ENCODE results near the gene MCCD1. TPM values are rescaled to one million over a fixed set of nuclear protein-coding genes. Genes with fewer than 3 reads are reported as not detected.

Gene MCCD1
- total and polyA plus RNA-seq, 2 donors from 2014 or later, result 3.5 to 325 TPM

- DNase-seq (no peak), FAIRE-seq (no peak)
- TF ChIP-seq CTCF (IDR thresholded peaks at IDR 0.05; ENCODE audit: borderline replicate concordance, extremely low read depth, insufficient read depth), result no peak
Observed at GRCh38 chr6:31579119-31579505, 50.4 kb downstream of the MCCD1 start.

More at GRCh38 chr6:31579119-31579505, 50.4 kb downstream of the MCCD1 start:
- H3K9ac ChIP-seq (ENCODE audit: low read length in 3 of 3), result no peak overlapping the region
- no peaks in the 10 kb centered on the region for H3K36me3 ChIP-seq (ENCODE audit: control insufficient read depth in 2 of 3, insufficient read depth in 3 of 3, low read length in 3 of 3)
- intact Hi-C loops (cut with DNase I), result no loop called here
- H3K4me3 ChIP-seq (ENCODE audit: low read length in 3 of 3), result no peak overlapping the region
- H3K27ac ChIP-seq (ENCODE audit: low read depth in 2 of 2, low read length in 2 of 2), result no peak overlapping the region
- H3K27me3 ChIP-seq (ENCODE audit: control insufficient read depth, insufficient read depth, low read length), result no peaks in the 10 kb centered on the region
- peaks cover 0 to 7% (median 5%) of the 10 kb centered on the region in 3 donors for H3K4me1 ChIP-seq (ENCODE audit: control insufficient read depth in 2 of 3, insufficient read depth in 2 of 3, low read depth in 1 of 3, low read length in 3 of 3)
- no peaks in the 10 kb centered on the region for H3K9me3 ChIP-seq (ENCODE audit: control insufficient read depth in 2 of 3, insufficient read depth in 1 of 3, low read length in 3 of 3)

Other genes with a start within 250 kb of the MCCD1 start
- 1,532 TPM for gene HLA-B, start 171.8 kb upstream of the MCCD1 start, total RNA-seq
- 1,348 TPM for gene HLA-B, start 171.8 kb upstream of the MCCD1 start, polyA plus RNA-seq (ENCODE audit: insufficient read depth, low read depth, low replicate concordance)
- gene MICA, start 125.4 kb upstream of the MCCD1 start, total RNA-seq, result 27.5 TPM
- 34.7 TPM for gene MICA, start 125.4 kb upstream of the MCCD1 start, polyA plus RNA-seq (ENCODE audit: insufficient read depth, low read depth, low replicate concordance)
- 5.7 TPM for gene MICB, start 30.8 kb upstream of the MCCD1 start, total RNA-seq
- gene MICB, start 30.8 kb upstream of the MCCD1 start, polyA plus RNA-seq (ENCODE audit: insufficient read depth, low read depth, low replicate concordance), result 1.5 TPM
- gene DDX39B, start 13.0 kb downstream of the MCCD1 start, total RNA-seq, result 295 TPM
- 183 TPM for gene DDX39B, start 13.0 kb downstream of the MCCD1 start, polyA plus RNA-seq (ENCODE audit: insufficient read depth, low read depth, low replicate concordance)
- 1.2 TPM for gene ATP6V1G2, start 17.6 kb downstream of the MCCD1 start, total RNA-seq
- 6.0 TPM for gene ATP6V1G2, start 17.6 kb downstream of the MCCD1 start, polyA plus RNA-seq (ENCODE audit: insufficient read depth, low read depth, low replicate concordance)
- 20.0 TPM for gene NFKBIL1, start 18.6 kb downstream of the MCCD1 start, total RNA-seq
- gene NFKBIL1, start 18.6 kb downstream of the MCCD1 start, polyA plus RNA-seq (ENCODE audit: insufficient read depth, low read depth, low replicate concordance), result 28.2 TPM
- 0.35 TPM for gene LTA, start 43.3 kb downstream of the MCCD1 start, total RNA-seq
- gene LTA, start 43.3 kb downstream of the MCCD1 start, polyA plus RNA-seq (ENCODE audit: insufficient read depth, low read depth, low replicate concordance), result not detected
- 5.4 TPM for gene TNF, start 46.6 kb downstream of the MCCD1 start, total RNA-seq
- 0.69 TPM for gene TNF, start 46.6 kb downstream of the MCCD1 start, polyA plus RNA-seq (ENCODE audit: insufficient read depth, low read depth, low replicate concordance)
- gene LTB, start 53.5 kb downstream of the MCCD1 start, total RNA-seq, result 18.5 TPM
- gene LTB, start 53.5 kb downstream of the MCCD1 start, polyA plus RNA-seq (ENCODE audit: insufficient read depth, low read depth, low replicate concordance), result 6.6 TPM
- 31.5 TPM for gene LST1, start 57.3 kb downstream of the MCCD1 start, total RNA-seq
- gene LST1, start 57.3 kb downstream of the MCCD1 start, polyA plus RNA-seq (ENCODE audit: insufficient read depth, low read depth, low replicate concordance), result 14.8 TPM
- gene NCR3, start 64.0 kb downstream of the MCCD1 start, total RNA-seq, result 0.82 TPM
- gene NCR3, start 64.0 kb downstream of the MCCD1 start, polyA plus RNA-seq (ENCODE audit: insufficient read depth, low read depth, low replicate concordance), result not detected
- gene AIF1, start 86.3 kb downstream of the MCCD1 start, total RNA-seq, result 44.1 TPM
- 121 TPM for gene AIF1, start 86.3 kb downstream of the MCCD1 start, polyA plus RNA-seq (ENCODE audit: insufficient read depth, low read depth, low replicate concordance)
- gene PRRC2A, start 91.8 kb downstream of the MCCD1 start, total RNA-seq, result 159 TPM
- gene PRRC2A, start 91.8 kb downstream of the MCCD1 start, polyA plus RNA-seq (ENCODE audit: insufficient read depth, low read depth, low replicate concordance), result 84.6 TPM
- 232 TPM for gene BAG6, start 123.7 kb downstream of the MCCD1 start, total RNA-seq
- 215 TPM for gene BAG6, start 123.7 kb downstream of the MCCD1 start, polyA plus RNA-seq (ENCODE audit: insufficient read depth, low read depth, low replicate concordance)
- 4.6 TPM for gene APOM, start 126.9 kb downstream of the MCCD1 start, total RNA-seq
- gene APOM, start 126.9 kb downstream of the MCCD1 start, polyA plus RNA-seq (ENCODE audit: insufficient read depth, low read depth, low replicate concordance), result 154 TPM
- gene C6orf47, start 131.8 kb downstream of the MCCD1 start, total RNA-seq, result 26.5 TPM
- 25.5 TPM for gene C6orf47, start 131.8 kb downstream of the MCCD1 start, polyA plus RNA-seq (ENCODE audit: insufficient read depth, low read depth, low replicate concordance)
- gene GPANK1, start 136.0 kb downstream of the MCCD1 start, total RNA-seq, result 17.7 TPM
- gene GPANK1, start 136.0 kb downstream of the MCCD1 start, polyA plus RNA-seq (ENCODE audit: insufficient read depth, low read depth, low replicate concordance), result 28.6 TPM
- gene CSNK2B, start 137.1 kb downstream of the MCCD1 start, total RNA-seq, result 130 TPM
- gene CSNK2B, start 137.1 kb downstream of the MCCD1 start, polyA plus RNA-seq (ENCODE audit: insufficient read depth, low read depth, low replicate concordance), result 270 TPM
- 15.1 TPM for gene LY6G5B, start 141.0 kb downstream of the MCCD1 start, total RNA-seq
- 2.5 TPM for gene LY6G5B, start 141.0 kb downstream of the MCCD1 start, polyA plus RNA-seq (ENCODE audit: insufficient read depth, low read depth, low replicate concordance)
- gene LY6G5C, start 152.1 kb downstream of the MCCD1 start, total RNA-seq, result 2.5 TPM
- gene LY6G5C, start 152.1 kb downstream of the MCCD1 start, polyA plus RNA-seq (ENCODE audit: insufficient read depth, low read depth, low replicate concordance), result 4.6 TPM
- gene ABHD16A, start 174.4 kb downstream of the MCCD1 start, total RNA-seq, result 48.7 TPM
- gene ABHD16A, start 174.4 kb downstream of the MCCD1 start, polyA plus RNA-seq (ENCODE audit: insufficient read depth, low read depth, low replicate concordance), result 50.2 TPM
- gene LY6G6F, start 177.9 kb downstream of the MCCD1 start, total RNA-seq, result not detected
- gene LY6G6F, start 177.9 kb downstream of the MCCD1 start, polyA plus RNA-seq (ENCODE audit: insufficient read depth, low read depth, low replicate concordance), result not detected
- not detected for gene LY6G6D, start 186.4 kb downstream of the MCCD1 start, total RNA-seq
- gene LY6G6D, start 186.4 kb downstream of the MCCD1 start, polyA plus RNA-seq (ENCODE audit: insufficient read depth, low read depth, low replicate concordance), result not detected
- not detected for gene LY6G6C, start 192.8 kb downstream of the MCCD1 start, total RNA-seq
- not detected for gene LY6G6C, start 192.8 kb downstream of the MCCD1 start, polyA plus RNA-seq (ENCODE audit: insufficient read depth, low read depth, low replicate concordance)
- 0.60 TPM for gene MPIG6B, start 194.4 kb downstream of the MCCD1 start, total RNA-seq
- gene MPIG6B, start 194.4 kb downstream of the MCCD1 start, polyA plus RNA-seq (ENCODE audit: insufficient read depth, low read depth, low replicate concordance), result not detected
- 98.9 TPM for gene DDAH2, start 200.3 kb downstream of the MCCD1 start, total RNA-seq
- gene DDAH2, start 200.3 kb downstream of the MCCD1 start, polyA plus RNA-seq (ENCODE audit: insufficient read depth, low read depth, low replicate concordance), result 147 TPM
- 456 TPM for gene CLIC1, start 207.6 kb downstream of the MCCD1 start, total RNA-seq
- gene CLIC1, start 207.6 kb downstream of the MCCD1 start, polyA plus RNA-seq (ENCODE audit: insufficient read depth, low read depth, low replicate concordance), result 489 TPM
- 23.7 TPM for gene MSH5, start 211.0 kb downstream of the MCCD1 start, total RNA-seq
- gene MSH5, start 211.0 kb downstream of the MCCD1 start, polyA plus RNA-seq (ENCODE audit: insufficient read depth, low read depth, low replicate concordance), result 14.4 TPM
- 6.5 TPM for gene SAPCD1, start 233.7 kb downstream of the MCCD1 start, total RNA-seq
- gene SAPCD1, start 233.7 kb downstream of the MCCD1 start, polyA plus RNA-seq (ENCODE audit: insufficient read depth, low read depth, low replicate concordance), result 6.8 TPM
- 32.5 TPM for gene VWA7, start 248.4 kb downstream of the MCCD1 start, total RNA-seq
- gene VWA7, start 248.4 kb downstream of the MCCD1 start, polyA plus RNA-seq (ENCODE audit: insufficient read depth, low read depth, low replicate concordance), result 10.2 TPM